ENCODE data around the gene SPA17.

DNA sequence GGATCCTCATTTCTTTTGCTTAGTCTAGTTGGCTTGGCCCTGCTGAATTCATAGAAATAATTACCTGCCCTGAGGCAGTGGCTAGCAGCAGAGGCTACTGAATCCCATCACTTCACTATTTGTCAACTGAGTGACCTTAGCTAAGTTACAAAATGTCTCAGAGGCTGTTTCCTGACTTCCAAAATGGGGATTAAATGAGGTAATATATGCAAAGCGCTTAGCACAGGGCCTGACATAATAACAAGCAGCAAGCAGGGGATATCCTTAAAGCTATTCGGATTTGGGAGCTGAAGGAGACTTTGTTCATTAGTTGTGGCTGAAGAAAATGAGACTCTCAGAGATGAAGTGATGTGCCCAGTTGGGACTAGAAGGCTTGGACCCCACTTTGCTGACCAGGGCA is 68.9 kb downstream of the SPA17 start:
- TF ChIP-seq POLR2A (IDR thresholded peaks at IDR 0.05), result no peak
- no peak for TF ChIP-seq CTCF (IDR thresholded peaks at IDR 0.05)
